GM19324 (cell line): ENCODE results near the gene MICAL3.
"Not testable (repeated sequence)": the region's sequence is repeated elsewhere in the genome, so short reads cannot be mapped to it uniquely, and the experiment has no call there.

ENCODE experiments used
- ATAC-seq: cut with Tn5 transposase; IDR thresholded peaks from one replicate; pipeline ENCODE4 v1.9.1; 2021; ENCODE audit warnings: mild to moderate bottlenecking, moderate library complexity; ENCODE audit not compliant: unreplicated experiment, low FRiP score

MICAL3 gene

DNA sequence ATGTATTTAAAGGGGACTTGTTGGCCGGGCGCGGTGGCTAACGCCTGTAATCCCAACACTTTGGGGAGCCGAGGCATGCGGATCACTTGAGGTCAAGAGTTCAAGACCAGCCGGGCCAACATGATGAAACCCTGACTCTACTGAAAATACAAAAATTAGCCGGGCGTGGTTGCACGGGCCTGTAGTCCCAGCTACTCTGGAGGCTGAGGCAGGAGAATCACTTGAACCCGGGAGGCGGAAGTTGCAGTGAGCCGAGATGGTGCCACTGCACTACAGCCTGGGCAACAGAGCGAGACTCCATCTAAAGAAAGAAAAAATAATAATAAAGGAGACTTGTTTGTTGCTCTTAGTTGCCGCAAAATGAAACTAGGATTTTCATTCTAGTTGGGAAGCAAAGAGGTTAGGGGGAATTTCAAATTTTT lies 22.5 kb downstream of the MICAL3 start:
- not testable (repeated sequence) for ATAC-seq

GRCh38 chr22:18001040-18001893 lies 23.1 kb downstream of the MICAL3 start:
- peak; percentile 54 for ATAC-seq

DNA sequence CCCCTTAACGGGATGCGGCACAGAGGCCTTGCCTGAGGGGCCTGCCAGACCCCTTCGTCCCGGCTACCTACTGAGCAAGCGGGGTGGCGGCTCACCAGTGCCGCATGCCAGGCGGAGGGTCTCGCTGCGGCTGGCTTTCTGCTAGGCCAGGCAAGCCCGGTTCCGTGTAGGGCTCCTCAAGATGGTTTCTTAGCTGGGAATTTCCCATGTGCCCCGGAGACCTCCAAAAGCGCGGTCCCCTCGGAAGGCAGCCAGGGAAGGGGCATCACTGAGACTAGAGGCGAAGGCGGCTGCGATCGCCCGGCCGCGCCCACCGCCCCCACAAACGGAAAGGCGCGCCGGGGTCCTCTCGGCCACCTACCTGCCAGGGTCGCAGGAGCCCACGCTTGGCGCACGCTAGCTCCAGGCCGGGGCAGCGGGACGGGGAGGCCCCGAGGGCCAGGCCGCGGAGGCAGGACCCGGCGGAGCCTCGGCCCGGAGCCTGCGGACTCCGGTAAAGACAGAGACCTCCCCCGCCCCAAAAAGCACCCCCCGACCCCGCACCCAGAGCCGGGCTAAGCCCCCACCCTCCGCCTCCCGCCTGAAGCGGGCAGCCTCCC lies 23.8 kb downstream of the MICAL3 start:
- ATAC-seq, result peak; percentile 4

DNA sequence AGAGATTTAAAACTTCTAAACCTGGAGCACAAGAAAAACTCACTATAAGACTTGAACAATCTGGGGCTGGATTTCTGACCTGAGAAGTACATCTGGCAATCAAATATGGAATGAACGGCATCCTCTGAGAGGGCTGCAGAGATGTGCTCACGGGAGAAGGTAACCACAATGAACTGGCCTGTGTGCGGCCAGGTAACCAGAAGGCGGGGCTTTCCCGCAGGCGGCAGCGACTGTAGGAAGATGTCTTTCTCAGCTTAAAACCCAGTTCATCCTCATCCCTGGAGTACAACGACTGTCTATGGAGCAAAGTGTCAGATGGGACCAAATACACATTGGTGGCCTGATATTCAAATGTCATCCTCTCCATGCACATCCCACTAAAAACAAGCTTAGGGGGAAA lies 24.5 kb downstream of the MICAL3 start:
- no peak for ATAC-seq

GRCh38 chr22:17998913-17999312 lies 25.4 kb downstream of the MICAL3 start:
- ATAC-seq, result no peak

GRCh38 chr22:17997456-17997855 lies 26.9 kb downstream of the MICAL3 start:
- ATAC-seq, result no peak

GRCh38 chr22:17995256-17995655 lies 29.1 kb downstream of the MICAL3 start:
- ATAC-seq, result not testable (repeated sequence)

- no peak for ATAC-seq
Measured at GRCh38 chr22:17994424-17995108, 29.8 kb downstream of the MICAL3 start.

DNA sequence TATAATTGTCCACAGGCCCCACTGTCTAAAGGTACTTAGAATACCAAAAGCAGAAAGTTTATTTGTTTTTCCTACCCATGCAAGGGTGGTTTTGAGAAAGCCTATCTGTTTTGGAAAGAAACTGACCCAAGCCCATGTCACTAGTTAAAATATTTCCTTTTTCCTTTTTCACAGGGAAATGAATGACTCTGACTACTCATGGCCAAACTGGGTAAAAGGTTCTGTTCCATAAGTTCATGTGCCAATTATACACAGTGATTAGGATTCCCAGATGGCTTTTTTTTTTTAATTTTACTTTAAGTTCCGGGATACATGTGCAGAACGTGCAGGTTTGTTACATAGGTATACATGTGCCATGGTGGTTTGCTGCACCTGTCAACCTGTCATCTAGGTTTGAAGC lies 31.4 kb downstream of the MICAL3 start:
- ATAC-seq, result not testable (repeated sequence)

- ATAC-seq, result not testable (repeated sequence)
Measured at GRCh38 chr22:17991992-17992391, 32.4 kb downstream of the MICAL3 start.

GRCh38 chr22:17990942-17991341 lies 33.4 kb downstream of the MICAL3 start:
- ATAC-seq, result no peak

GRCh38 chr22:17990147-17990546 lies 34.2 kb downstream of the MICAL3 start:
- ATAC-seq, result no peak

DNA sequence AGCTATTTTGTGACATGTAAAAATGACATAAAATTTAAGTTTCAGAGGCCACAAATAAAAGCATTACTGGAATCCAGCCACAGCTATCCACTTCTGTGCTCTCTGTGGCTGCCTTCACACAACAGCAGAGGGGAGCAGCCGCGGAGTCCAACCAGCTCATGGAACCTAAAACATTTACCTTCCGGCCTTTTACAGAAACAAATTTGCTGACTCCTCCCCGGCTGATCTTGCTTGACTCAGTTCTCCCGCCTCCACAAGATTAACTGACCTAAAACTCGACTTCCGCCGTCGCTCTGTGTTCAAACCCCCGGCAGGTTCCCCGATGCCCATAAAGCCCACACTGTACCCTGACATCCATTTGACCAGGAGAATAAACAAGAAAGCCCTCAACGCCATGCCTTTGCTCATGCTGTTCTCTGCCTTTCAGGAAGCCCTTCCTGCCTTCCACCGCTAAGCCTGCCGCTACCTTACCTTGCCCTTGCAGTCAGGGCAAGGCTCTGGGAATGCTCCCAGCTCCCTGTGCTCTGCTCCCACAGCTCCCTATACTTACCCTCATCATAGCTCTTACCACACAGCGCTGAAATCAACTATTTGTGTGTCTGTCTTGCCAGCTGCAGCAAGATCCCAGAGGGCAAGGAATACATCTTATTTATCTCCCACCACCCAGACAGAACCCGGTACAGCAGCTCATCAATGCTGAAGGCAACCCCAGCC lies 35.4 kb downstream of the MICAL3 start:
- ATAC-seq, result no peak

GRCh38 chr22:17985606-17986005 lies 38.8 kb downstream of the MICAL3 start:
- ATAC-seq, result no peak

DNA sequence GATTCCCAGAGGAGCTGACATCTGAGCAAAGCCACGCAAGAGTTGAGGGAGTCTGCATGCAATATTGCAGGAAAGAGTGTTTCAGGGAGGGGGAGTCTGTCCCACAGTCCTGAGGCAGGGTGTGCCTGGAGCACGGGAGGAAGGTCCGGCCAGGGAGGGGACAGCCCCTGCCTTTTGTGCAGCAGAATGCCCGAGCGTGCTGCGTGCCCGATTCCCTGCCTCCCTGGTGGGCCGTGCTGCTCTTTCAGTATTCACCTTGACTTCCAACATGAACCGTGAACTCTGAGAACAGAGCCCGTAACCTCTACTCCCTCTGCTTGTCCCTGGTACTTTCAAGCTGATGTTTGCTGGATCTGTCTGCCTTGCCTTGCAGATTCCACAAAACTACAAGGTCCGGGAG lies 39.3 kb downstream of the MICAL3 start:
- ATAC-seq, result not testable (repeated sequence)

- no peak for ATAC-seq
Measured at GRCh38 chr22:17984114-17984513, 40.2 kb downstream of the MICAL3 start.

GRCh38 chr22:17982572-17983141 lies 41.7 kb downstream of the MICAL3 start:
- no peak for ATAC-seq

GRCh38 chr22:17981497-17981896 lies 42.9 kb downstream of the MICAL3 start:
- no peak for ATAC-seq

GRCh38 chr22:17980638-17981051 lies 43.7 kb downstream of the MICAL3 start:
- no peak for ATAC-seq

GRCh38 chr22:17980015-17980590 lies 44.3 kb downstream of the MICAL3 start:
- ATAC-seq, result no peak
